ENCODE data around the gene DPF3. TPM values are rescaled to one million over a fixed set of nuclear protein-coding genes. Genes with fewer than 3 reads are reported as not detected.
A peak's percentile ranks its signal among the peaks of the same experiment; 100 is the strongest.

The DPF3 gene
- total and polyA plus RNA-seq, 4 donors, result 0.17 to 3.9 (median 0.52) TPM

- no peaks in the 10 kb centered on the region for H3K36me3 ChIP-seq (ENCODE audit: control insufficient read depth in 4 of 4, insufficient read depth in 4 of 4, low read length in 4 of 4)
- H3K27ac ChIP-seq (ENCODE audit: low read depth in 1 of 2, low read length in 1 of 2), result no peak overlapping the region
- H3K27me3 ChIP-seq (ENCODE audit: control insufficient read depth in 3 of 3, insufficient read depth in 3 of 3, low read length in 2 of 3), result no peaks in the 10 kb centered on the region
- 88% methylated on average over 12 of the region's 12 CpGs for WGBS, 2 donors
- no peaks in the 10 kb centered on the region for H3K4me1 ChIP-seq (ENCODE audit: control insufficient read depth in 5 of 5, insufficient read depth in 5 of 5, low read length in 5 of 5)
- TF ChIP-seq CTCF (IDR thresholded peaks at IDR 0.05; ENCODE audit: control extremely low read depth, extremely low read depth), result no peak
- H3K9ac ChIP-seq (ENCODE audit: insufficient read depth in 1 of 2, low read length in 2 of 2), result no peak overlapping the region
- H3K4me3 ChIP-seq, result no peak overlapping the region
- DNase-seq (no peak), ATAC-seq (ENCODE audit: insufficient read depth, low FRiP score) (no peak)
- H3K9me3 ChIP-seq (ENCODE audit: control insufficient read depth in 4 of 4, insufficient read depth in 3 of 4, low read length in 3 of 4), result no peaks in the 10 kb centered on the region
Measured at GRCh38 chr14:72708222-72708621, 185.7 kb downstream of the DPF3 start.

GRCh38 chr14:72706485-72706884 is 187.4 kb downstream of the DPF3 start:
- Histone ChIP-seq H3K27me3 (ENCODE audit: control insufficient read depth in 3 of 3, insufficient read depth in 3 of 3, low read length in 2 of 3) (no peaks in the 10 kb centered on the region), H3K4me1 (ENCODE audit: control insufficient read depth in 5 of 5, insufficient read depth in 5 of 5, low read length in 5 of 5) (peaks cover 0 to 3% (median 0%) of the 10 kb centered on the region in 5 donors), H3K9ac (ENCODE audit: insufficient read depth in 1 of 2, low read length in 2 of 2) (no peak overlapping the region), H3K27ac (ENCODE audit: low read depth in 1 of 2, low read length in 1 of 2) (no peak overlapping the region), H3K4me3 (no peak overlapping the region), H3K36me3 (ENCODE audit: control insufficient read depth in 4 of 4, insufficient read depth in 4 of 4, low read length in 4 of 4) (no peaks in the 10 kb centered on the region), H3K9me3 (ENCODE audit: control insufficient read depth in 4 of 4, insufficient read depth in 3 of 4, low read length in 3 of 4) (no peaks in the 10 kb centered on the region)
- no peak for ATAC-seq (ENCODE audit: insufficient read depth, low FRiP score)
- no peak for TF ChIP-seq CTCF (IDR thresholded peaks at IDR 0.05; ENCODE audit: control extremely low read depth, extremely low read depth)
- no peak for DNase-seq
- WGBS, 2 donors, result 83 to 86% methylated on average over 2 of the region's 2 CpGs

GRCh38 chr14:72704502-72704901 is 189.4 kb downstream of the DPF3 start:
- no peaks in the 10 kb centered on the region for H3K9me3 ChIP-seq (ENCODE audit: control insufficient read depth in 4 of 4, insufficient read depth in 3 of 4, low read length in 3 of 4)
- no peak overlapping the region for H3K9ac ChIP-seq (ENCODE audit: insufficient read depth in 1 of 2, low read length in 2 of 2)
- no peak for ATAC-seq (ENCODE audit: insufficient read depth, low FRiP score)
- H3K4me3 ChIP-seq, result no peak overlapping the region
- H3K4me1 ChIP-seq (ENCODE audit: control insufficient read depth in 5 of 5, insufficient read depth in 5 of 5, low read length in 5 of 5), result peaks cover 0 to 6% (median 0%) of the 10 kb centered on the region in 5 donors
- TF ChIP-seq CTCF (IDR thresholded peaks at IDR 0.05; ENCODE audit: control extremely low read depth, extremely low read depth), result no peak
- no peak overlapping the region for H3K27ac ChIP-seq (ENCODE audit: low read depth in 1 of 2, low read length in 1 of 2)
- H3K27me3 ChIP-seq (ENCODE audit: control insufficient read depth in 3 of 3, insufficient read depth in 3 of 3, low read length in 2 of 3), result no peaks in the 10 kb centered on the region
- peak in 1 of 3 donors; percentile 58 for DNase-seq
- 23 to 48% methylated on average over 3 of the region's 3 CpGs for WGBS, 2 donors
- no peaks in the 10 kb centered on the region for H3K36me3 ChIP-seq (ENCODE audit: control insufficient read depth in 4 of 4, insufficient read depth in 4 of 4, low read length in 4 of 4)

GRCh38 chr14:72701605-72702004 is 192.3 kb downstream of the DPF3 start:
- Histone ChIP-seq H3K4me3 (no peak overlapping the region), H3K4me1 (ENCODE audit: control insufficient read depth in 5 of 5, insufficient read depth in 5 of 5, low read length in 5 of 5) (peaks cover 0 to 6% (median 0%) of the 10 kb centered on the region in 5 donors), H3K9me3 (ENCODE audit: control insufficient read depth in 4 of 4, insufficient read depth in 3 of 4, low read length in 3 of 4) (no peaks in the 10 kb centered on the region), H3K36me3 (ENCODE audit: control insufficient read depth in 4 of 4, insufficient read depth in 4 of 4, low read length in 4 of 4) (no peaks in the 10 kb centered on the region), H3K9ac (ENCODE audit: insufficient read depth in 1 of 2, low read length in 2 of 2) (no peak overlapping the region), H3K27me3 (ENCODE audit: control insufficient read depth in 3 of 3, insufficient read depth in 3 of 3, low read length in 2 of 3) (no peaks in the 10 kb centered on the region), H3K27ac (ENCODE audit: low read depth in 1 of 2, low read length in 1 of 2) (no peak overlapping the region)
- no peak for TF ChIP-seq CTCF (IDR thresholded peaks at IDR 0.05; ENCODE audit: control extremely low read depth, extremely low read depth)
- DNase-seq, result peak; percentile 34 to 79 (median 65)
- 52% methylated on average over 7 of the region's 7 CpGs for WGBS, 2 donors
- no peak for ATAC-seq (ENCODE audit: insufficient read depth, low FRiP score)

Measured in lung (tissue), 12 donors.